HepG2 (cell line): ENCODE results near the gene ARX. TPM values are rescaled to one million over a fixed set of nuclear protein-coding genes. Genes with fewer than 3 reads are reported as not detected.

Source experiments
- ATAC-seq: fragments of 200-7000 bp; cut with Tn5 transposase; 3 replicates; pipeline ENCODE4 v1.9.1; 2020; ENCODE audit warnings: mild to moderate bottlenecking, moderate library complexity
- BruUV-seq: library from RNA; stranded (reverse); fragments of 400-500 nt; replicated peaks from 2 replicates; lab custom pipeline; 2021; lab: Mats Ljungman, UMichigan
- CTCF ChIA-PET: fragments of 300-600 bp; formaldehyde crosslinking; extraction: SDS; loops from one replicate; lab custom pipeline; 2021; ENCODE audit warnings: low total read pairs, inconsistent platforms, low intra/inter-chr PET ratio; lab: Yijun Ruan, JAX
- POLR2A ChIA-PET: fragments of 350-600 bp; sonication (Branson Sonifier 250); formaldehyde crosslinking; loops from one replicate; lab custom pipeline; 2020; ENCODE audit warnings: antibody characterized with exemption, inconsistent platforms; lab: Yijun Ruan, JAX
- DNase-seq: peaks from one replicate; pipeline ENCODE4 v3.0.0-alpha.2; 2015; ENCODE audit warnings: low spot score
- FAIRE-seq: peaks from 3 replicates; lab custom pipeline; 2011; peaks lifted over from hg19 to GRCh38; lab: Jason Lieb, UNC
- H2AFZ ChIP-seq: one replicate; pipeline ENCODE4 v1.6.1; 2011; ENCODE audit warnings: low read length, inconsistent platforms
- H3K27ac ChIP-seq: fragments of 300-600 bp; 3 replicates; pipeline ENCODE4 v1.8.0; 2011; ENCODE audit warnings: mixed run types, mild to moderate bottlenecking, mixed read lengths, low read length, inconsistent platforms; ENCODE audit not compliant: insufficient read depth; ENCODE audit errors: extremely low read length
- H3K27me3 ChIP-seq, 2 experiments: fragments of 200-600 bp in 1 of 2; 2 replicates in 1 of 2; 3 replicates in 1 of 2; pipeline versions ENCODE4 v1.6.0 to v1.8.0; 2011; ENCODE audit warnings: low read length in 2 of 2, mild to moderate bottlenecking in 2 of 2, moderate library complexity in 2 of 2, inconsistent platforms in 1 of 2; ENCODE audit not compliant: insufficient read depth in 2 of 2, control insufficient read depth in 1 of 2
- H3K36me3 ChIP-seq, 2 experiments: fragments of 200-600 bp in 1 of 2; replicated peaks in 1 of 2; 2 replicates in 1 of 2; 3 replicates in 1 of 2; pipeline versions ENCODE4 v1.5.1 to v1.8.0; 2011; ENCODE audit warnings: low read length in 2 of 2, inconsistent platforms in 1 of 2; ENCODE audit not compliant: insufficient read depth in 2 of 2, control insufficient read depth in 1 of 2
- H3K4me1 ChIP-seq: 2 replicates; pipeline ENCODE4 v1.5.1; 2012; ENCODE audit warnings: low read length, inconsistent platforms; ENCODE audit not compliant: insufficient read depth
- H3K4me2 ChIP-seq: 2 replicates; pipeline ENCODE4 v1.6.0; 2011; ENCODE audit warnings: low read depth, low read length, inconsistent platforms
- H3K4me3 ChIP-seq, 3 experiments: fragments of 200-600 bp in 1 of 3; sonication (generic), shearing (Covaris generic) in 1 of 3; replicated peaks in 1 of 3; 2 replicates each; pipeline ENCODE4 v1.5.1; 2011 to 2016; ENCODE audit warnings: low read length in 3 of 3, inconsistent platforms in 2 of 3, low read depth in 2 of 3, mild to moderate bottlenecking in 2 of 3, control low read depth in 1 of 3, mixed read lengths in 1 of 3; ENCODE audit not compliant: insufficient read depth in 1 of 3
- H3K79me2 ChIP-seq: one replicate; pipeline ENCODE4 v1.6.1; 2011; ENCODE audit warnings: low read length, inconsistent platforms; ENCODE audit not compliant: insufficient read depth
- H3K9ac ChIP-seq: 2 replicates; pipeline ENCODE4 v1.6.0; 2011; ENCODE audit warnings: mild to moderate bottlenecking, low read depth, low read length, inconsistent platforms; ENCODE audit not compliant: insufficient read depth
- H3K9me3 ChIP-seq: 2 replicates; pipeline ENCODE4 v1.5.1; 2012; ENCODE audit warnings: mild to moderate bottlenecking, low read length
- H4K20me1 ChIP-seq: 2 replicates; pipeline ENCODE4 v1.6.0; 2011; ENCODE audit warnings: inconsistent platforms, mild to moderate bottlenecking, low read length, moderate library complexity; ENCODE audit not compliant: insufficient read depth
- DMTF1 ChIP-seq: sonication (generic); formaldehyde crosslinking; IDR thresholded peaks from 2 replicates; pipeline ENCODE4 v1.4.0; 2020; ENCODE audit warnings: mild to moderate bottlenecking, missing genetic modification reagents
- ELF1 ChIP-seq: sonication (generic); formaldehyde crosslinking; IDR thresholded peaks from 2 replicates; pipeline ENCODE4 v1.4.0; 2020; ENCODE audit warnings: missing genetic modification reagents
- MTA1 ChIP-seq: sonication (generic); formaldehyde crosslinking; IDR thresholded peaks from 2 replicates; pipeline ENCODE4 v1.4.0; 2020; ENCODE audit warnings: missing genetic modification reagents, mild to moderate bottlenecking, borderline replicate concordance
- RFX1 ChIP-seq: fragments of 450-650 bp; IDR thresholded peaks from 2 replicates; pipeline ENCODE4 v1.6.1; 2017
- SMAD9 ChIP-seq: sonication (generic); formaldehyde crosslinking; IDR thresholded peaks from 2 replicates; pipeline ENCODE4 v1.5.1; 2020; ENCODE audit warnings: mild to moderate bottlenecking, missing genetic modification reagents
- TAF1 ChIP-seq: sonication (generic); formaldehyde crosslinking; IDR thresholded peaks from 2 replicates; pipeline ENCODE4 v1.4.0; 2020; ENCODE audit warnings: missing genetic modification reagents
- ZBTB40 ChIP-seq, 2 experiments: fragments of 450-650 bp in 1 of 2; sonication (generic) in 1 of 2; formaldehyde crosslinking in 1 of 2; IDR thresholded peaks; 2 replicates each; pipeline versions ENCODE4 v1.6.1 to v1.8.0; 2016 to 2022; ENCODE audit warnings: antibody characterized with exemption in 1 of 2, mild to moderate bottlenecking in 1 of 2, missing genetic modification reagents in 1 of 2
- ZKSCAN1 ChIP-seq: fragments of 150-350 bp; IDR thresholded peaks from 2 replicates; pipeline ENCODE4 v1.6.1; 2014; ENCODE audit warnings: low read length
- ZMYM3 ChIP-seq: sonication (generic); formaldehyde crosslinking; IDR thresholded peaks from 2 replicates; pipeline ENCODE4 v1.5.1; 2020; ENCODE audit warnings: mild to moderate bottlenecking, missing genetic modification reagents
- ZNF124 ChIP-seq: sonication (generic); formaldehyde crosslinking; IDR thresholded peaks from 2 replicates; pipeline ENCODE4 v1.4.0; 2020; ENCODE audit warnings: missing genetic modification reagents
- ZNF510 ChIP-seq: sonication (generic); formaldehyde crosslinking; IDR thresholded peaks from 2 replicates; pipeline ENCODE4 v1.4.0; 2020; ENCODE audit warnings: low read depth, mild to moderate bottlenecking, missing genetic modification reagents
- ZNF674 ChIP-seq: sonication (generic); formaldehyde crosslinking; IDR thresholded peaks from 2 replicates; pipeline ENCODE4 v1.5.0; 2020; ENCODE audit warnings: low read depth, mild to moderate bottlenecking, missing genetic modification reagents
- WGBS: methylation state at CpG from one replicate; pipeline ENCODE4 v1.1.6; 2017; ENCODE audit warnings: low lambda C conversion rate; 5-methylcytosine and 5-hydroxymethylcytosine counted together
- in situ Hi-C: cut with HindIII; loops from 2 replicates; pipeline ENCODE4 v1.10.0; 2017; ENCODE audit warnings: low pct_unique_long_range_greater_than_20kb; ENCODE audit not compliant: extremely low pct_ligation_motif_present
- intact Hi-C: fragments of 100-400 bp; cut with micrococcal nuclease; formaldehyde crosslinking; loops from one replicate; pipeline ENCODE4 v1.10.0; 2022; ENCODE audit not compliant: unreplicated experiment
- polyA plus RNA-seq, 8 experiments: library from polyadenylated mRNA; depleted of rRNA in 3 of 8; stranded (reverse) in 7 of 8; unstranded in 1 of 8; fragments of >200 nt; fragmentation: Illumina TruSeq in 4 of 8; extraction: Trizol in 4 of 8; gene quantifications; 2 replicates each; pipeline versions ENCODE4 v1.2.1 to v1.2.3, GENCODE V29; 2011 to 2016; ENCODE audit warnings: low read depth in 4 of 8, missing spikeins in 1 of 8, mixed read lengths in 1 of 8; ENCODE audit not compliant: insufficient read depth in 1 of 8
- total RNA-seq, 5 experiments: library from RNA; depleted of rRNA; stranded (reverse); fragments of >200 nt; fragmentation: Illumina TruSeq; extraction: Trizol; gene quantifications; 2 replicates each; pipeline ENCODE4 v1.2.3, GENCODE V29; 2016; ENCODE audit warnings: low read depth in 1 of 5

ARX gene
- total and polyA plus RNA-seq, 2 of the 13 experiments (the other 11 are each of a cell fraction or from before 2014, with no cell fraction given): not detected

GRCh38 chrX:24969812-24970211, 46.0 kb downstream of the ARX start:
- no peaks in the 10 kb centered on the region for H4K20me1 ChIP-seq
- intact Hi-C loops: no loop called here
- no peak overlapping the region for H2AFZ ChIP-seq
- in situ Hi-C loops: no loop called here
- no peaks in the 10 kb centered on the region for H3K4me1 ChIP-seq
- no peak overlapping the region for H3K4me2 ChIP-seq
- no peaks in the 10 kb centered on the region for H3K27me3 ChIP-seq
- ChIA-PET CTCF (no interaction called here), POLR2A (no interaction called here)
- 99% methylated on average over 5 of the region's 5 CpGs for WGBS
- no peaks in the 10 kb centered on the region for H3K79me2 ChIP-seq
- no peak overlapping the region for H3K9ac ChIP-seq
- no peak for FAIRE-seq
- H3K9me3 ChIP-seq: no peaks in the 10 kb centered on the region
- H3K27ac ChIP-seq: no peak overlapping the region
- no peak for ATAC-seq
- no peak for DNase-seq
- H3K4me3 ChIP-seq: no peak overlapping the region
- no peaks in the 10 kb centered on the region for H3K36me3 ChIP-seq
- no TSS peak for BruUV-seq
- TF ChIP-seq DMTF1 (CRISPR knock-in tag) (no peak), ZNF124 (CRISPR knock-in tag) (no peak), RFX1 (no peak), TAF1 (CRISPR knock-in tag) (no peak), ZNF674 (CRISPR knock-in tag) (no peak), ELF1 (CRISPR knock-in tag) (no peak), ZNF510 (CRISPR knock-in tag) (no peak), ZMYM3 (CRISPR knock-in tag) (no peak), ZBTB40 (IDR thresholded peaks at IDR 0.05) (no peak), ZBTB40 (CRISPR knock-in tag; IDR thresholded peaks at IDR 0.05) (no peak), MTA1 (no peak), SMAD9 (CRISPR knock-in tag) (no peak), ZKSCAN1 (no peak)
